Measurements from ENCODE around the gene PTGS2. TPM values are rescaled to one million over a fixed set of nuclear protein-coding genes. Genes with fewer than 3 reads are reported as not detected.
"Not testable (repeated sequence)": the region's sequence is repeated elsewhere in the genome, so short reads cannot be mapped to it uniquely, and the experiment has no call there.

PTGS2 gene
- total and polyA plus RNA-seq, 8 donors: 2.9 to 105 (median 4.7) TPM

GRCh38 chr1:186648613-186649012 is 31.6 kb downstream of the PTGS2 start:
- no peaks in the 10 kb centered on the region for H3K27me3 ChIP-seq

GRCh38 chr1:186647985-186648384 is 32.2 kb downstream of the PTGS2 start:
- H3K27me3 ChIP-seq; H3K4me3 ChIP-seq; H3K36me3 ChIP-seq; H3K4me1 ChIP-seq; H3K9me3 ChIP-seq; intact Hi-C loops (cut with DNase I); H3K27ac ChIP-seq; ATAC-seq; DNase-seq: not testable (repeated sequence)

More at GRCh38 chr1:186648613-186649012, 31.6 kb downstream of the PTGS2 start:
- TF ChIP-seq CTCF (IDR thresholded peaks at IDR 0.05): no peak
- H3K9me3 ChIP-seq: no peaks in the 10 kb centered on the region
- H3K36me3 ChIP-seq: no peaks in the 10 kb centered on the region
- intact Hi-C loops (cut with DNase I): no loop called here
- ATAC-seq (no peak), DNase-seq (no peak)
- H3K4me1 ChIP-seq: peaks cover 0 to 5% of the 10 kb centered on the region in 2 donors
- no peak overlapping the region for H3K27ac ChIP-seq
- no peak overlapping the region for H3K4me3 ChIP-seq

- Histone ChIP-seq H3K36me3 (no peaks in the 10 kb centered on the region), H3K27me3 (no peaks in the 10 kb centered on the region), H3K4me1 (peaks cover 0 to 5% of the 10 kb centered on the region in 2 donors), H3K27ac (no peak overlapping the region), H3K9me3 (no peaks in the 10 kb centered on the region), H3K4me3 (no peak overlapping the region)
- ATAC-seq: no peak
- no peak for TF ChIP-seq CTCF (IDR thresholded peaks at IDR 0.05)
- DNase-seq: no peak
- intact Hi-C loops (cut with DNase I): no loop called here
Measured at GRCh38 chr1:186643614-186644013, 36.6 kb downstream of the PTGS2 start.

- H3K4me3 ChIP-seq; H3K4me1 ChIP-seq; ATAC-seq; H3K9me3 ChIP-seq; intact Hi-C loops (cut with DNase I); H3K27ac ChIP-seq; DNase-seq; H3K36me3 ChIP-seq; H3K27me3 ChIP-seq: not testable (repeated sequence)
Measured at GRCh38 chr1:186637567-186637966, 42.7 kb downstream of the PTGS2 start.

- ATAC-seq (no peak), DNase-seq (no peak)
- Histone ChIP-seq H3K27me3 (no peaks in the 10 kb centered on the region), H3K4me1 (no peaks in the 10 kb centered on the region), H3K27ac (no peak overlapping the region), H3K4me3 (no peak overlapping the region), H3K36me3 (no peaks in the 10 kb centered on the region), H3K9me3 (no peaks in the 10 kb centered on the region)
- intact Hi-C loops (cut with DNase I): no loop called here
- no peak for TF ChIP-seq CTCF (IDR thresholded peaks at IDR 0.05)
Measured at GRCh38 chr1:186636786-186637185, 43.4 kb downstream of the PTGS2 start.

- ATAC-seq: no peak
- intact Hi-C loops (cut with DNase I): no loop called here
- H3K4me3 ChIP-seq: no peak overlapping the region
- no peaks in the 10 kb centered on the region for H3K27me3 ChIP-seq
- H3K27ac ChIP-seq: no peak overlapping the region
- no peaks in the 10 kb centered on the region for H3K36me3 ChIP-seq
- no peak for TF ChIP-seq CTCF (IDR thresholded peaks at IDR 0.05)
- no peaks in the 10 kb centered on the region for H3K4me1 ChIP-seq
- H3K9me3 ChIP-seq: no peaks in the 10 kb centered on the region
- DNase-seq: no peak
Measured at GRCh38 chr1:186634511-186634910, 45.7 kb downstream of the PTGS2 start.

Measured in left lung (tissue), 10 donors.